NT2/D1 (cell line): ENCODE measurements around the gene STK32B.

Source experiments
- DNase-seq: peaks from one replicate; pipeline ENCODE4 v3.0.0-alpha.2; 2011; ENCODE audit warnings: low read depth, low spot score
- H3K27me3 ChIP-seq: 2 replicates; pipeline ENCODE4 v1.6.0; 2011; ENCODE audit warnings: mild to moderate bottlenecking; ENCODE audit not compliant: insufficient read length, insufficient read depth
- H3K36me3 ChIP-seq: 2 replicates; pipeline ENCODE4 v1.6.1; 2011; ENCODE audit warnings: mild to moderate bottlenecking, low read length, mixed read lengths; ENCODE audit not compliant: insufficient read depth, insufficient read length
- H3K4me1 ChIP-seq: 2 replicates; pipeline ENCODE4 v1.5.1; 2011; ENCODE audit not compliant: insufficient read depth, insufficient read length
- H3K4me3 ChIP-seq: 2 replicates; pipeline ENCODE4 v1.5.1; 2011; ENCODE audit warnings: low read depth; ENCODE audit not compliant: insufficient read length
- H3K9ac ChIP-seq: 2 replicates; pipeline ENCODE4 v1.6.0; 2011; ENCODE audit warnings: low read depth; ENCODE audit not compliant: insufficient read length
- H3K9me3 ChIP-seq: 2 replicates; pipeline ENCODE4 v1.5.1; 2011; ENCODE audit warnings: mild to moderate bottlenecking, low read length; ENCODE audit not compliant: insufficient read depth
- SUZ12 ChIP-seq: IDR thresholded peaks from 2 replicates; pipeline ENCODE4 v1.6.1; 2011; ENCODE audit not compliant: insufficient read length, insufficient read depth; ENCODE audit errors: extremely low read depth
- YY1 ChIP-seq: IDR thresholded peaks from 2 replicates; pipeline ENCODE4 v1.6.1; 2011; ENCODE audit not compliant: insufficient read length, insufficient read depth
- ZNF274 ChIP-seq: IDR thresholded peaks from 2 replicates; pipeline ENCODE4 v1.6.1; 2011; ENCODE audit warnings: mild to moderate bottlenecking, low read depth, low read length

The STK32B gene

GRCh38 chr4:5126231-5126630 is 75.0 kb downstream of the STK32B start:
- H3K36me3 ChIP-seq = no peaks in the 10 kb centered on the region
- TF ChIP-seq ZNF274 (no peak), YY1 (no peak), SUZ12 (no peak)

DNA sequence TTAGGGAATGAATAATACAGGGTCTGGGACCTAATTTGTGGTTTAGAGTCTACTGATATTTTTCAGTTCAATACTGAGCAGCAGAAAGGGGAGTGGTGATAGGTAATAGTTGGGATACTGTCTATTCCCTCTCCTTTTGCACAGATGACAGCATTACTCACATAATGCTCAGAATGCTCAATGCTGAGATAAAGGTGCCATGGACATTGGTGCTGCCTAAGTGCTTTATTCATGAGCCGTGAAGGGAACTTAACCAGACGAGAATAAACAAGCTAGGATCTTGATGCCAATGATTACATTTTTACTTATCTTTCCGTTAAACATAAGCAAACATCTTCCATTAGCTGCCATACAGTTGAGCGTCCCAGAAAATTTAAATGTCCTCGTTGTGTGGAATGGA is 75.6 kb downstream of the STK32B start:
- H3K27me3 ChIP-seq = no peaks in the 10 kb centered on the region
- no peak for DNase-seq
- TF ChIP-seq ZNF274 = no peak
- no peak for TF ChIP-seq SUZ12
- TF ChIP-seq YY1 = no peak
- H3K9me3 ChIP-seq = peaks cover 9% of the 10 kb centered on the region; the same call in 1 of the 2 replicates
- no peak overlapping the region for H3K4me3 ChIP-seq
- H3K36me3 ChIP-seq = no peaks in the 10 kb centered on the region
- H3K9ac ChIP-seq = no peak overlapping the region
- H3K4me1 ChIP-seq = no peaks in the 10 kb centered on the region

More at GRCh38 chr4:5126231-5126630, 75.0 kb downstream of the STK32B start:
- DNase-seq = no peak
- Histone ChIP-seq H3K9me3 (peaks cover 3% of the 10 kb centered on the region; the same call in 1 of the 2 replicates), H3K4me1 (no peaks in the 10 kb centered on the region), H3K27me3 (no peaks in the 10 kb centered on the region), H3K9ac (no peak overlapping the region), H3K4me3 (no peak overlapping the region)

GRCh38 chr4:5127556-5127955 is 76.3 kb downstream of the STK32B start:
- no peaks in the 10 kb centered on the region for H3K27me3 ChIP-seq

DNA sequence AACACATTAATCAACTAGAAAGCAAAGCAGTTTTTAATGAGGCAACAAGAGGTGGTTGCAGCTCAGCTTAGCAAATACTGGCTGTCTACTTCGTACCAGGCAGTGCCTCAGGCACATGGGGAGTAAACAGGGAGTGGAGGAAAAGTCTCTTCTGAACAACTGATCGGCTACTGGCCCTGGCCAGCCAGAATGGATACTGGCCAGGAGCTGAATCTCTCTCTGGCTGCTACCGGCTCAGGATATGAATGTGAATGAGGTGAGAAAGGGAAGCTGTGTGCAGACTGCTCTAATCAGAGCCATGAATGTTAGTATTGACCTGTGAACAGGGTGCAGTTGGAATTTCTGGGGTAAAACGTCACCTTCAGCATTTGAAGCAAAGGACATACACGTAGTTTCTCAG is 77.3 kb downstream of the STK32B start:
- no peaks in the 10 kb centered on the region for H3K36me3 ChIP-seq

More at GRCh38 chr4:5127556-5127955, 76.3 kb downstream of the STK32B start:
- TF ChIP-seq SUZ12 (no peak), ZNF274 (no peak), YY1 (no peak)
- Histone ChIP-seq H3K4me1 (no peaks in the 10 kb centered on the region), H3K9ac (no peak overlapping the region), H3K36me3 (no peaks in the 10 kb centered on the region), H3K4me3 (no peak overlapping the region), H3K9me3 (peaks cover 10% of the 10 kb centered on the region; the same call in 1 of the 2 replicates)
- DNase-seq = no peak

DNA sequence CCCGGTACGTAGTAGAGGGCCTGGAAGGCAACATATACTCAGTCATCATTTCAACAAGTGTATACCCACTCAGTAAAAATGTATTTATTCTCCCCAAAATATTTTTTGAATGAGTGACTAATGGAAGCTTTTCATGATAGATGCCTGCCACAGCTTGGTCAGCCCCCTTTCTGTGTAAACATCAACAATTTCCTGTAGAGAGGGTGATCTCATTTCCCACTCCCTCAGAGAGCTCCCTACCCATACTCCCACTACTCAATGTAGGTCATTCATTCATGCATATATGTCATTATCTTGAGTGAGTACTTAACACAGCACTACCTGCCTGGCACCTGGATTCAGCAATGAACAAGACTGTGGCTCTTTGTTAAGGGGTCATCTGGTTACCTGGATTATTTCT is 81.9 kb downstream of the STK32B start:
- no peak for DNase-seq
- no peaks in the 10 kb centered on the region for H3K27me3 ChIP-seq
- no peak for TF ChIP-seq ZNF274
- TF ChIP-seq SUZ12 = no peak
- no peak for TF ChIP-seq YY1

More for the DNA sequence above, 77.3 kb downstream of the STK32B start:
- Histone ChIP-seq H3K4me1 (no peaks in the 10 kb centered on the region), H3K27me3 (no peaks in the 10 kb centered on the region), H3K9ac (no peak overlapping the region), H3K4me3 (no peak overlapping the region), H3K9me3 (peaks cover 10% of the 10 kb centered on the region; the same call in 1 of the 2 replicates)
- TF ChIP-seq YY1 = no peak
- TF ChIP-seq SUZ12 = no peak
- TF ChIP-seq ZNF274 = no peak
- no peak for DNase-seq

DNA sequence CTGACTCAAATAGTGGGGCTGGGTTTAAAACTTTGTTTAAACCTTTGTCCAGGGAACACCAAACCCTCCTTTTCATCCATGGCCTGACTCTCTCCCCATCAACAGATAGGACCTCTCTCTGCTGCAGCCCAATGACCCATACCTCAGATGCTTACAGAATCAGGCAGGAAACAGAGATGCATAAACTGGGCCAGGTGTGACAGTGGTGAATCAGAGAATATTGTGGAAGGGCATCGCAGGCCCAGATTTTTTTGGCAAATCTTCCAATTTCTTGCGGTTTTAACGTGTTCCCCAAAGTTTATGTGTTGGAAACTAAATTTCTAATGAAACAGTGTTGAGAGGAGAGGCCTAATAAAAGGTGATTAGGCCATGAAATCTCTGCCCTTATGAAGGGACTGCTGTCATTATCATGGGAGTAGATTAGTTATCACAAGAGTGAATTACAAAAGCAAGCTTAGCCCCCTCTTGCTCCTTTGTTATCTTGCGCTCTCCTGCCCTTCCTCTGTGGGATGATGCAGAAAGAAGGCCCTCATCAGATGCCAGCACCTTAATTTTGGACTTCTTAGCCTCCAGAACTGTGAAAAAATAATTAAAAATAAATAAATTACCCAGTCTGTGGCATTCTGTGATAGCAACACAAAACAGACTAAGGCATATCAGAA is 82.8 kb downstream of the STK32B start:
- TF ChIP-seq YY1 (no peak), SUZ12 (no peak), ZNF274 (no peak)
- H3K27me3 ChIP-seq = no peaks in the 10 kb centered on the region
- peak; percentile 11 for DNase-seq
- H3K9me3 ChIP-seq = peaks cover 10% of the 10 kb centered on the region; the same call in 1 of the 2 replicates
- no peaks in the 10 kb centered on the region for H3K36me3 ChIP-seq
- no peak overlapping the region for H3K4me3 ChIP-seq
- H3K4me1 ChIP-seq = no peaks in the 10 kb centered on the region
- no peak overlapping the region for H3K9ac ChIP-seq

More for the DNA sequence above, 81.9 kb downstream of the STK32B start:
- no peak overlapping the region for H3K9ac ChIP-seq
- H3K9me3 ChIP-seq = peaks cover 10% of the 10 kb centered on the region; the same call in 1 of the 2 replicates
- H3K4me1 ChIP-seq = no peaks in the 10 kb centered on the region
- no peak overlapping the region for H3K4me3 ChIP-seq
- no peaks in the 10 kb centered on the region for H3K36me3 ChIP-seq

DNA sequence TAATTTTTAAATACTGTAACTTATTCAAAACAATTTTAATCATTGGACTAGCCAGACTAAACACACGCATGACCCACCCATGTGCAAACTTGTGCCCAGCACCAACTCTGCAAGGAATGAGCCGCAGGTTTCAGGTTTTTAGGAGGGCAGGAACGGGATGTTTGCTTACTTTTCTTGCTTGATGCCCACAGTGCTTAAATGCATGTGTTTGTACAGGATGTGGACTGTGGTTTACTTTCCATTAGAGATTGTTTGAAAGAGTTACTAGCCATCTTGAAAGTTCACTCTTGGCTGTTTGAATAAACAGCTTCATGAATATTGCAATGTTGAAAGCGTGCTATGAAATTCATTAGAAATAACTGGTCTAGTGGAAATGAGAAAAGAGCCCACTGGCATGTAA is 83.3 kb downstream of the STK32B start:
- DNase-seq = no peak
- TF ChIP-seq SUZ12 = no peak
- no peak for TF ChIP-seq YY1
- no peak for TF ChIP-seq ZNF274
- no peaks in the 10 kb centered on the region for H3K4me1 ChIP-seq
- no peak overlapping the region for H3K9ac ChIP-seq
- no peak overlapping the region for H3K4me3 ChIP-seq
- no peaks in the 10 kb centered on the region for H3K36me3 ChIP-seq
- H3K27me3 ChIP-seq = no peaks in the 10 kb centered on the region
- peaks cover 10% of the 10 kb centered on the region; the same call in 1 of the 2 replicates for H3K9me3 ChIP-seq
